ENCODE data around the gene PGP. TPM values are rescaled to one million over a fixed set of nuclear protein-coding genes. Genes with fewer than 3 reads are reported as not detected.

The PGP gene
- total RNA-seq, 1 donor from 2014 or later, result 7.9 TPM

DNA sequence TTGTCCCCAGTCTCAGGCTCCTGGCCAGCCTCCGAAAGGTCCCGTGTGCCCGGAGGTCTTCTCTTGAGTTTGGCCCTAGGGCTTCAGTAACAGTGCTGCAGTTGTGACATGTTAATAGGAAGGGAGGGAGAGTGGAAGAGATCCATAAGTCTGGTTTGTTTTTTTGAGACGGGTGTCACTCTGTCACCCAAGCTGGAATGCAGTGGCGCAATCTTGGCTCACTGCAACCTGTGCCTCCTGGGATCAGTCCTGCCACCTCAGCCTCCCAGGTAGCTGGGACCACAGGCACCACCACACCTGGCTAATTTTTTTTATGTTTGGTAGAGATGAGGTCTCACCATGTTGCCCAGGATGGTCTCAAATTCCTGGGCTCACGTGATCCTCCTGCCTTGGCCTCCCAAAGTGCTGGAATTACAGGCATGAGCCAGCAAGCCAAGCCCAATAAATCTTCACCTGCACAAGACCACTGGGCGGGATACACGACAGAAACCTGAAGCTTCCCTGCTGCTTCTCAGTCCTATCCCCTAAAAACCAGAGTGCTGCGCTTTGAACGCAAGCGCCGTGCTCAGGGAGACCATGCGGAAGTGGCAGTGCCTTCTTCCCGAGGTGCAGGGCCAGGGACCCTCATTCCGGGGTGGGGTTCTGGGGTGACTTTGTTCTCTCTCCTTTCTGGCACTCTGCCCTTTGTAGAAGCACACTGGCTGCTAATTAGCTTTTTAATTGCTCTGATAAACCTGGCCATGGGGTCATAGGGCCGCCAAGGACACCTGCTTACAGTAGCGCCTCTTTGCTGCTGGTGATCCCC lies 48.2 kb downstream of the PGP start:
- DNase-seq (ENCODE audit: low spot score), result no peak

- DNase-seq (ENCODE audit: low spot score), result no peak
These were observed 48.8 kb downstream of the PGP start for GRCh38 chr16:2165861-2166260.

DNA sequence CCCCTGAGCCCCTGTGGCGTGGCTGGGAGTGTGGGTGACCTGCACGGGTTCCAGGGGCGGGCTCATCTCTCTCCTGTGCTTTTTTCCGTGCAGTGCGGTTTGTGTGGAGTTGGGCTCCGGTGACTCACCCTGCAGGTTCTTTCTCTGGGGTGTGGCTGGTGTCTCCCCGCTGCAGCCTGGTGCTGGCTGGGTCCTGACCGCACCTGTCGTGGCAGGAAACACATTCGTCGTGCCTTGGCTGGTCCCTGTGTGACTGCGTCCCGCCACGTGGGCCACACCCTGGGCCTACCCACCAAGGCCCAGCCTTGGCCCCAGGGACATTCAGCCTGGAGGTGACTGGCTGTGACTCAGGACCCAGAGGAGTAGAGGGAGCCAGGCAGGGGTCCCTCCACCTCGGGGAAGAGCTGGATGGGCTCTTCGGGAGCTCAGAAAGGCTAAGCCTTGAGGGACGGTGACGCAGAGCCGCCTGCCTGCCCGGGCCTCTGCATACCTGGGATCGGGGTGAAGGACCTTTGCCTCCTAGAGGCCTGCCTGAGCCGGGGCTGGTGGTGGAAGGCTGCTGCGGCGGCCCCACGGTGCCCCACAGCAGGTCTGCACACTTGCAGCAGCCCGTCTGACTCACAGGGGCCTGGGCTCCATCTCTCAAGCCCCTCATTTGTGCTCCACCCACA lies 51.3 kb downstream of the PGP start:
- peak; percentile 57 for DNase-seq (ENCODE audit: low spot score)

- DNase-seq (ENCODE audit: low spot score), result no peak
These were observed 51.9 kb downstream of the PGP start for GRCh38 chr16:2162676-2163118.

DNA sequence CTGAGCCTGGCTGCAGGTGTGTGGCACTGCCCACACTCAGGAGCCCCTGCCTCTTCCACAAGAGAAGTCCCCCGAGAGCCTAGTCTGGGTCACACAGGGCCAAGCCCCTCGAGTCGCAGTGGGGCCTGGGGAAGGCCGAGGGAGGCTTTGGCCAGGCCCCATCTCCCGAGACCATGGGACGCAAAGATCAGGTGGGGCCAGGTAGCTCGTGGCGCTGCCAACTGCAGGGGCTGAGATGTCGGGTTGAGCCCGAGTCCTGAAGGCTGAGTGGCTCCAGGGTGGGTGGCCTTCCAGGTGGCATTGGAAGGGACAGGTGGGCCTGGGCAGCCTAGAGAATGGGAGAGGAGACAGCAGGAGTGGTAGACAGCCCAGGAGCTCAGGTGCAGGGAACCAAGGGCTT lies 52.7 kb downstream of the PGP start:
- DNase-seq (ENCODE audit: low spot score), result no peak

Other genes starting within 250 kb of the PGP start
- gene RNF151, start 248.0 kb downstream of the PGP start, total RNA-seq (ENCODE audit: insufficient read depth, low replicate concordance), result not detected
- 10.4 TPM for gene TBL3, start 242.8 kb downstream of the PGP start, total RNA-seq (ENCODE audit: insufficient read depth, low replicate concordance)
- gene NOXO1, start 233.4 kb downstream of the PGP start, total RNA-seq (ENCODE audit: insufficient read depth, low replicate concordance), result not detected
- gene GFER, start 230.6 kb downstream of the PGP start, total RNA-seq (ENCODE audit: insufficient read depth, low replicate concordance), result 12.0 TPM
- gene SYNGR3, start 224.9 kb downstream of the PGP start, total RNA-seq (ENCODE audit: insufficient read depth, low replicate concordance), result 2.4 TPM
- gene ZNF598, start 205.0 kb downstream of the PGP start, total RNA-seq (ENCODE audit: insufficient read depth, low replicate concordance), result 4.8 TPM
- gene NPW, start 195.1 kb downstream of the PGP start, total RNA-seq (ENCODE audit: insufficient read depth, low replicate concordance), result not detected
- gene NHERF2, start 187.9 kb downstream of the PGP start, total RNA-seq (ENCODE audit: insufficient read depth, low replicate concordance), result 30.3 TPM
- gene NTHL1, start 167.0 kb downstream of the PGP start, total RNA-seq (ENCODE audit: insufficient read depth, low replicate concordance), result 10.4 TPM
- 50.1 TPM for gene TSC2, start 166.9 kb downstream of the PGP start, total RNA-seq (ENCODE audit: insufficient read depth, low replicate concordance)
- gene PKD1, start 78.9 kb downstream of the PGP start, total RNA-seq (ENCODE audit: insufficient read depth, low replicate concordance), result 99.9 TPM
- 0.48 TPM for gene RAB26, start 66.2 kb downstream of the PGP start, total RNA-seq (ENCODE audit: insufficient read depth, low replicate concordance)
- gene TRAF7, start 59.1 kb downstream of the PGP start, total RNA-seq (ENCODE audit: insufficient read depth, low replicate concordance), result 22.9 TPM
- gene CASKIN1, start 18.2 kb downstream of the PGP start, total RNA-seq (ENCODE audit: insufficient read depth, low replicate concordance), result not detected
- 25.8 TPM for gene MLST8, start 9.4 kb downstream of the PGP start, total RNA-seq (ENCODE audit: insufficient read depth, low replicate concordance)
- 3.6 TPM for gene BRICD5, start 4.0 kb downstream of the PGP start, total RNA-seq (ENCODE audit: insufficient read depth, low replicate concordance)
- gene E4F1, start 8.8 kb upstream of the PGP start, total RNA-seq (ENCODE audit: insufficient read depth, low replicate concordance), result 14.7 TPM
- not detected for gene DNASE1L2, start 21.6 kb upstream of the PGP start, total RNA-seq (ENCODE audit: insufficient read depth, low replicate concordance)
- gene ECI1, start 36.7 kb upstream of the PGP start, total RNA-seq (ENCODE audit: insufficient read depth, low replicate concordance), result 24.6 TPM
- 51.3 TPM for gene RNPS1, start 53.3 kb upstream of the PGP start, total RNA-seq (ENCODE audit: insufficient read depth, low replicate concordance)
- 0.72 TPM for gene ABCA3, start 125.9 kb upstream of the PGP start, total RNA-seq (ENCODE audit: insufficient read depth, low replicate concordance)
- 6.3 TPM for gene CCNF, start 214.6 kb upstream of the PGP start, total RNA-seq (ENCODE audit: insufficient read depth, low replicate concordance)
- 1.2 TPM for gene TEDC2, start 245.3 kb upstream of the PGP start, total RNA-seq (ENCODE audit: insufficient read depth, low replicate concordance)